ENCODE measurements around the gene C18orf63.

C18orf63 gene

GRCh38 chr18:74382481-74383017 lies 66.9 kb downstream of the C18orf63 start:
- H3K4me1 Mint-ChIP-seq = peaks cover 10% of the 10 kb centered on the region
- H3K27me3 Mint-ChIP-seq (ENCODE audit: low read depth, poor library complexity) = peaks cover 3% of the 10 kb centered on the region
- no peak for TF ChIP-seq CTCF (IDR thresholded peaks at IDR 0.05)
- no peak overlapping the region for H3K4me3 Mint-ChIP-seq
- peaks cover 18% of the 10 kb centered on the region for H3K9me3 Mint-ChIP-seq
- no peak for DNase-seq
- H3K27ac Mint-ChIP-seq = no peak overlapping the region
- H3K36me3 Mint-ChIP-seq (ENCODE audit: low read depth) = peaks cover 6% of the 10 kb centered on the region

- Mint-ChIP-seq H3K9me3 (no peaks in the 10 kb centered on the region), H3K27me3 (ENCODE audit: low read depth, poor library complexity) (no peaks in the 10 kb centered on the region), H3K4me1 (peaks cover 30% of the 10 kb centered on the region), H3K4me3 (no peak overlapping the region), H3K36me3 (ENCODE audit: low read depth) (no peaks in the 10 kb centered on the region), H3K27ac (no peak overlapping the region)
- no peak for DNase-seq
- no peak for TF ChIP-seq CTCF (IDR thresholded peaks at IDR 0.05)
Observed at GRCh38 chr18:74387383-74387782, 71.7 kb downstream of the C18orf63 start.

DNA sequence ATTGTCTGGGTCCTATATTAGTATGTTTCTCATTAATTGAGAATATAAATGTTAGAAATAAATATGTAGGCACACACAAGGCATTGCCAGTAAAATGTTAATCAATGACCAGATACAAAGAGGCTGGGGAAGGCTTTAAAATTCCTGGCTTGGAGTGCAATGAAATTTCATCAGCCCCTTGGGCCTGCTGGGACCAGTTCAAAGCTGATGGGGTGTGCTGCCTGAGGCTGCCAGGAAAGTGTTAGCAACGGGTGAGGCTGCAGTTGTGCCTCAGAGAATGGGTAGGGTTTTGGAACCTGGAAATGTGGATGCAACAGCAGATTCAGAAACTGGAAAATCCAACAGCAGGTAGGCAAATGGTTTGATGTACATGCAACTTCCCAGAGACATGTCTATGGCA lies 72.6 kb downstream of the C18orf63 start:
- Mint-ChIP-seq H3K27ac (no peak overlapping the region), H3K9me3 (no peaks in the 10 kb centered on the region), H3K36me3 (ENCODE audit: low read depth) (no peaks in the 10 kb centered on the region), H3K4me1 (peaks cover 30% of the 10 kb centered on the region), H3K27me3 (ENCODE audit: low read depth, poor library complexity) (peaks cover 4% of the 10 kb centered on the region), H3K4me3 (no peak overlapping the region)
- no peak for TF ChIP-seq CTCF (IDR thresholded peaks at IDR 0.05)
- no peak for DNase-seq

DNA sequence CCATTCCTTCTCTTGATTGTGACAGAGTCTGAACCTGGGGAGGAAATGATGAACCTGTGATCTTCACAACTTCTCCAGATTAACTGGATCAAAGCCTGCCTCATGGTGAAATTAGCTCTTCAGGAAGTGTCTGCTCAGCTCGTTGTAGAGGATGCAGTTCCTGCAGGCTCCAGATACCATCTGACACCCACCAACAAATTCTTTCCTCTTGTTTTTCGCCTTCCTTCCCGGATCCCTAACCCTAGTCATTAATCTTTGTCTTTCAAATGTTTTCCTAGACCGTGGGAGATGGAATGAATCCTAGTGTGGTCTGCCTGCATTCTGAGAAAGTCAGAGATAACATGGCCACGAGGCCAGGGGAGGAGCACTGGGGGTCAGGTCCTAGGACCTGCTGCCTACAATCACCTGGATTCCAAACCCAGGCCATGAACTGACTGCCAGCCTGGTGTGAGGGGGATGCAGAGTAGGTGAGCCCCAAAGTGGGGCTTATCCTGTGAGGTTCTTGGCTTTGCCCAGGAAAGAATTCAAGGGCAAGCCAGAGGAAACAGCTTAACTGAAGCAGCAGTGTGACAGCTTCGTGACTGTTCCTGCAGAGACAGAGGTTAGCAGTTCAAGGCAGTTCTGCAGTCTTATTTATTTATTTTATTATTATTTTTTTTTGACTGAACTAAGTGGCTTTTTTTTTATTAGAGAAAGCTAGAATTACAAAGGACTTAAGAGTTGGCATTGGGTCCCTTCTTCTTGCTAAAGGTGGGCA lies 73.7 kb downstream of the C18orf63 start:
- Mint-ChIP-seq H3K4me3 (no peak overlapping the region), H3K36me3 (ENCODE audit: low read depth) (no peaks in the 10 kb centered on the region), H3K9me3 (no peaks in the 10 kb centered on the region), H3K27me3 (ENCODE audit: low read depth, poor library complexity) (peaks cover 4% of the 10 kb centered on the region), H3K4me1 (peaks cover 31% of the 10 kb centered on the region), H3K27ac (peak overlapping the region; percentile 5)
- TF ChIP-seq CTCF (IDR thresholded peaks at IDR 0.05) = no peak
- DNase-seq = no peak

- DNase-seq = no peak
- H3K4me1 Mint-ChIP-seq = peaks cover 38% of the 10 kb centered on the region
- TF ChIP-seq CTCF (IDR thresholded peaks at IDR 0.05) = no peak
- H3K4me3 Mint-ChIP-seq = no peak overlapping the region
- H3K36me3 Mint-ChIP-seq (ENCODE audit: low read depth) = no peaks in the 10 kb centered on the region
- no peaks in the 10 kb centered on the region for H3K9me3 Mint-ChIP-seq
- H3K27ac Mint-ChIP-seq = peak overlapping the region; percentile 65
- H3K27me3 Mint-ChIP-seq (ENCODE audit: low read depth, poor library complexity) = peaks cover 9% of the 10 kb centered on the region
Observed at GRCh38 chr18:74389991-74390390, 74.4 kb downstream of the C18orf63 start.

- TF ChIP-seq CTCF (IDR thresholded peaks at IDR 0.05) = no peak
- no peaks in the 10 kb centered on the region for H3K9me3 Mint-ChIP-seq
- no peak overlapping the region for H3K4me3 Mint-ChIP-seq
- peaks cover 44% of the 10 kb centered on the region for H3K4me1 Mint-ChIP-seq
- H3K36me3 Mint-ChIP-seq (ENCODE audit: low read depth) = no peaks in the 10 kb centered on the region
- H3K27me3 Mint-ChIP-seq (ENCODE audit: low read depth, poor library complexity) = peaks cover 10% of the 10 kb centered on the region
- H3K27ac Mint-ChIP-seq = no peak overlapping the region
- DNase-seq = no peak
Observed at GRCh38 chr18:74390900-74391299, 75.3 kb downstream of the C18orf63 start.

All from nephron progenitor cell (in vitro differentiated cells).